Ishikawa (cell line): Measurements from ENCODE around the gene HOXA2.

ENCODE experiments used
- CEBPB ChIP-seq: IDR thresholded peaks from 2 replicates; pipeline ENCODE4 v1.6.1; 2012
- CREB1 ChIP-seq: IDR thresholded peaks from 2 replicates; pipeline ENCODE4 v1.6.1; 2012; ENCODE audit warnings: low read depth
- EGR1 ChIP-seq: IDR thresholded peaks from 2 replicates; pipeline ENCODE4 v1.6.1; 2012
- EP300 ChIP-seq: IDR thresholded peaks from 2 replicates; pipeline ENCODE4 v1.6.1; 2012; ENCODE audit warnings: borderline replicate concordance
- FOXM1 ChIP-seq: IDR thresholded peaks from 2 replicates; pipeline ENCODE4 v1.6.1; 2012; ENCODE audit warnings: low read depth, borderline replicate concordance
- NFIC ChIP-seq: IDR thresholded peaks from 2 replicates; pipeline ENCODE4 v1.6.1; 2012
- RAD21 ChIP-seq: IDR thresholded peaks from 2 replicates; pipeline ENCODE4 v1.6.1; 2012; ENCODE audit warnings: low read depth
- REST ChIP-seq: IDR thresholded peaks from 2 replicates; pipeline ENCODE4 v1.6.1; 2012; ENCODE audit warnings: low read depth, mild to moderate bottlenecking
- TAF1 ChIP-seq: IDR thresholded peaks from 2 replicates; pipeline ENCODE4 v1.6.1; 2012; ENCODE audit warnings: low read depth, mild to moderate bottlenecking
- TCF12 ChIP-seq: IDR thresholded peaks from 2 replicates; pipeline ENCODE4 v1.6.1; 2012; ENCODE audit warnings: low read depth
- TEAD4 ChIP-seq: IDR thresholded peaks from 2 replicates; pipeline ENCODE4 v1.6.1; 2012
- YY1 ChIP-seq: IDR thresholded peaks from 2 replicates; pipeline ENCODE4 v1.6.1; 2012; ENCODE audit warnings: low read depth
- TF ChIP-seq, protein P1 (sequence below): IDR thresholded peaks from 2 replicates; pipeline ENCODE4 v1.6.1; 2012

DNA sequence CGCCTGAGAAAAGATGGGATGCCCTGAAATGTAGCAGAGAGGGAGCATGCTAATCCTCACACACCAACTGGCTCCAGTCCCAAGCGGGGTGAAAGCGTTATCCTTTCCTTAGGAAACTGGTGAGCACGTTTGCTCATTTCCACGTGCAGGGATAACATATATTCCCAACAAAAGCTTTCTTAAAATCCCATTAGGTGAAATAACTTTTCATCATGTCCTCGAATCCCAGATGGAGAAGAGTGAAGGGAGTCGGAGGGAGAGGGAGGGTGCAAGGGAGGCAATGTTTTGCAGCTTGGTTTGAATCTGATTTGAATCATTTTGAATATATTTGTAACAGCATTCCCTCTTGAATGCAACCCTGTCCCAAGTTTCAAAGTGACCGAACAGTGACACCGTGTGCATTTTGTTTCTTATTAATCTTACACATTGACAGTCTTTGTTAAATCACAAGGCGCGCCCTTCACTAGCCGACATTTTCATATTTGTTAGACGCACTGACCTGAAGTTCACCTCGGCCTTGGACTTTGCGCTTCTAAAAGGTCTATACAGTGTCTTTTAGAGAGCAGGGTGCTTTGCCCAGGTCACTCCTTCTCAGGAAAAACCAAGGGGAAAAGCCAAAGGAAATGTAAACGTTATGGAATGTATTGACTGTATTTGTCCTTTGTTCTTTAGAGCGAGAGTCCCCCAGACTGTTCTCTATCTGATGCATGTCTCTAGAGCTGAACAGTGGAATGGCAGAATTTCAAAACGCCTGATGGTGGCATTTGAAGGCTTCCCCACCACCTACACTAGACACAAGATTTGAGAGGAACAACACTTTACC, 31.1 kb upstream of the HOXA2 start:
- TF ChIP-seq NFIC, result no peak
- TF ChIP-seq EP300, result no peak
- TF ChIP-seq, protein P1, sequence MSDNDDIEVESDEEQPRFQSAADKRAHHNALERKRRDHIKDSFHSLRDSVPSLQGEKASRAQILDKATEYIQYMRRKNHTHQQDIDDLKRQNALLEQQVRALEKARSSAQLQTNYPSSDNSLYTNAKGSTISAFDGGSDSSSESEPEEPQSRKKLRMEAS, result no peak
- no peak for TF ChIP-seq TEAD4
- no peak for TF ChIP-seq YY1
- no peak for TF ChIP-seq CEBPB
- TF ChIP-seq EGR1, result no peak
- TF ChIP-seq CREB1, result no peak
- TF ChIP-seq FOXM1, result no peak
- TF ChIP-seq TAF1, result no peak
- no peak for TF ChIP-seq REST
- no peak for TF ChIP-seq RAD21
- no peak for TF ChIP-seq TCF12
